Measurements from ENCODE around the gene TWIST2.

Gene TWIST2

DNA sequence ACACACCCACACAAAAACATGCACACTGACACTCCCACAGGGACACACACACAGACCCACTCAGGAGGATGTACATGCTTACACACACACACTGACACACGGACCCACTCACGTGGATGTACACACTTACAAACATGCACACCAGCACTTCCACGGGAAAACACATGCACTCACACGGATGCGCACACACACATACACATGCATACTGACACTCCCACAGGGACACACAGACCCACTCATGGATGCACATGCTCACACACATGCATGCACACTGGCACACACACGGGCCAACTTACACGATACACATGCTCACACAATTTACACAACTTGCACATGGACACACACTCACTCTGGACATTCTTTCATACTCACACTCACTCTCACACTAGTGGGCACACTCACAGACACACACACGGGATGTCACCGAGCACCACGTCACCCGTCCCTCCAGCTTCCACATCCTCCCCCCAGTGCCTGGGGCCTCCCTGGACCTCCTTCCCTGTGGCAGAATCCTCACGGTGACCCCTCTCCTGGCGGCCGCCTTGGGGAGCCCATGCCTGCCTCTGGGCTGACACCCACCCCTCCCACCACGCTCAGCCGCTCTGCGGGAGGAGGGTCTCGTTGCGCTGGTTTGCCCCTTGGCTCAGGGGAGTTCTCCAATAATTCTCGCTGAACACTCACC, 58.5 kb downstream of the TWIST2 start:
- no peak for DNase-seq (ENCODE audit: low read depth)
- TF ChIP-seq, protein P1, sequence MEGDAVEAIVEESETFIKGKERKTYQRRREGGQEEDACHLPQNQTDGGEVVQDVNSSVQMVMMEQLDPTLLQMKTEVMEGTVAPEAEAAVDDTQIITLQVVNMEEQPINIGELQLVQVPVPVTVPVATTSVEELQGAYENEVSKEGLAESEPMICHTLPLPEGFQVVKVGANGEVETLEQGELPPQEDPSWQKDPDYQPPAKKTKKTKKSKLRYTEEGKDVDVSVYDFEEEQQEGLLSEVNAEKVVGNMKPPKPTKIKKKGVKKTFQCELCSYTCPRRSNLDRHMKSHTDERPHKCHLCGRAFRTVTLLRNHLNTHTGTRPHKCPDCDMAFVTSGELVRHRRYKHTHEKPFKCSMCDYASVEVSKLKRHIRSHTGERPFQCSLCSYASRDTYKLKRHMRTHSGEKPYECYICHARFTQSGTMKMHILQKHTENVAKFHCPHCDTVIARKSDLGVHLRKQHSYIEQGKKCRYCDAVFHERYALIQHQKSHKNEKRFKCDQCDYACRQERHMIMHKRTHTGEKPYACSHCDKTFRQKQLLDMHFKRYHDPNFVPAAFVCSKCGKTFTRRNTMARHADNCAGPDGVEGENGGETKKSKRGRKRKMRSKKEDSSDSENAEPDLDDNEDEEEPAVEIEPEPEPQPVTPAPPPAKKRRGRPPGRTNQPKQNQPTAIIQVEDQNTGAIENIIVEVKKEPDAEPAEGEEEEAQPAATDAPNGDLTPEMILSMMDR (IDR thresholded peaks at IDR 0.05; ENCODE audit: insufficient read depth, low read depth, low read length, missing control alignments) = no peak
- no peak overlapping the region for H3K4me3 ChIP-seq (ENCODE audit: low read length)

DNA sequence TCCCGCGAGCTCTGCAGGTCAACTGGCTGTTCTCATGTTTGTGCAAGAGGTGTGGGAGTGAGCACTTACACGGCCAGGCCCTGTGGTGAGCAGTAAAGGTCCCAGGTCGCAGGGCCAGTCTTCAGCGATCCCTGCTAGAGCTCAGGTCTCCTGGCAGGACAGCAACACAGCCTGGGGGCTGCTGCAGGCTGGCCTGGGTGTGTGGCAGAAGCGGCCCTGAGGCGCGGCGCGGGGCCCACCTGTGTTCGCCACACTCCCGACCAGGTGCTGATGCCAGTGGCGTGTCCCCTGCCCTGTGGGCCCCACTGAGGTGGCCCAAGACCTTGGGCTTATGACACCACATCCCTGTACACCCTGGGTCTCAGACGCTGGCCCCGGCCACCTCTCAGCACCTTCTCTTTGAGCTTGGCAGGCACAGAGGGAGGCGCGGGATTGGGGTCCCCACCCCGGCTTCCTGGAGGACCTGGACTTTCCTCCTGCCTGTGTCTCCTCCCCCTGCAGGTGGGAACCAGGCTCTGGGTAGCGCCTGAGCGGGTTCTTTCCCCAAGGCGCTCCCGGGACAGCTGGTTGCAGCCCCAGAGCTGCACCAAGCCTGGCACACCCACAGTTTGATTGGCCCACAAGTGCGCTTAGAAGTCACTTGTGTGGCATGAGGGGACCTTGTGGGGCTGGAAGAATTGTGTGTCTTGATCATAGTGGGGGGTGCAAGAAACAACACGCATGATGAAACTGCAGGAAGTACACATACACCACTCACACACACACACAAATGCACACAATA, 59.2 kb downstream of the TWIST2 start:
- DNase-seq (ENCODE audit: low read depth) = no peak
- TF ChIP-seq, protein P1 (IDR thresholded peaks at IDR 0.05; ENCODE audit: insufficient read depth, low read depth, low read length, missing control alignments) = no peak
- no peak overlapping the region for H3K4me3 ChIP-seq (ENCODE audit: low read length)

DNA sequence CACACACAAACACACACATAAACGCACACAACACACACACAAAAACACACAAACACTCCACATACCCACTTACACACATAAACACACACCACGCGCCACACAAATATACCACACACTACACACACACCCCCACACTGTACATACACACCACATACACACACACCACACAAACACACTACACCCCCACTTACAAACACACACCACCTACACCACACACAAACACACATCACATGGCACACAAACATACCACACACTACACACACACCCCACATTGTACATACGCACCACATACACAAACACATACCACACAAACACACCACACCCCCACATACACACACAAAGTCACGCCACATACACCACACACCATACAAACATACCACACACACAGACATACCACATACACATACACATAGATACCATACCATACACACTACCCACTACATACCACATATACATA, 59.9 kb downstream of the TWIST2 start:
- H3K4me3 ChIP-seq (ENCODE audit: low read length) = no peak overlapping the region
- TF ChIP-seq, protein P1 (IDR thresholded peaks at IDR 0.05; ENCODE audit: insufficient read depth, low read depth, low read length, missing control alignments) = no peak
- DNase-seq (ENCODE audit: low read depth) = no peak

DNA sequence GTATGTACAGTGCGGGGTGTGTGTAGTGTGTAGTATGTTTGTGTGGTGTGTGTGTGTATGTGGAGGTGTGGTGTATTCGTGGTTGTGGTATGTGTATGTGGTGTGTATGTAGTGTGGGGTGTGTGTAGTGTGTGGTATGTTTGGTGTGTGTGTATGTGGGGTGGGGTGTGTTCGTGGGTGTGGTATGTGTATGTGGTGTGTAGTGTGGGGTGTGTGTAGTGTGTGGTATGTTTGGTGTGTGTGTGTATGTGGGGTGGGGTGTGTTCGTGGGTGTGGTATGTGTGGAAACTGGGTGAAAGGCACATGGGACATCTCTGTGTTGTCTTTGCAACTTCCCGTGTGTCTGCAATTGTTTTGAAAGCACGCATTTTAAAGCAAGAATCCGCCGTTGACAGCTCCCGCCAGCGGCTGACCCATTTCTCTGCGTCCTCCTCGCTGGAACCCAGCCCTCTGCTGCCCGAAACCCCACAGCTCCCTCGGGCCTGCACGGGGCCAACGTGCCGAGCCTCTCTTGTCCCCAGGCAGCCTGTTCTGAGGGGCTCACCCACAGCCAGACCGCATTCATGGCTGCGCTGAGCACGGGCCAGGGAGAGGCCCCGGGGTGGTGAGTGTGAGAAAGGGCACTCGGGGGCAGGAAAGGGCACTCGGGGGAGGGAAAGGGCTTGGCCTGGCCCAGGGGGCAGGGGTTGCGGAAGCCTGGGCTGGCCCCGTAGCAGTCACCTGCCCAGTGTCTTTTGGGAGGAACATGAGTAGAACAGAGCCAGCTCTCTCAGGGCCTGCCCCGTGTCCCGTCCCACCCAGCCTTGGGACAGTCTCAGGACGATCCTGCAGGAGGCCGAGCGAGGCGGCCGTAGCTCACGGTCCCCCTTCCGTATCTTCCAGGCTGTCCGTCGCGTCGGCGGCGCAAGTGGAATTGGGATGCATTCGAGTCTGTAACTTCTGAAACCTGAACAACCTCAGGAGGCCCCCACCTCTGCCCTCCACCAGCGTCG, 61.4 kb downstream of the TWIST2 start:
- TF ChIP-seq, protein P1 (IDR thresholded peaks at IDR 0.05; ENCODE audit: insufficient read depth, low read depth, low read length, missing control alignments) = no peak
- DNase-seq (ENCODE audit: low read depth) = no peak
- H3K4me3 ChIP-seq (ENCODE audit: low read length) = no peak overlapping the region

DNA sequence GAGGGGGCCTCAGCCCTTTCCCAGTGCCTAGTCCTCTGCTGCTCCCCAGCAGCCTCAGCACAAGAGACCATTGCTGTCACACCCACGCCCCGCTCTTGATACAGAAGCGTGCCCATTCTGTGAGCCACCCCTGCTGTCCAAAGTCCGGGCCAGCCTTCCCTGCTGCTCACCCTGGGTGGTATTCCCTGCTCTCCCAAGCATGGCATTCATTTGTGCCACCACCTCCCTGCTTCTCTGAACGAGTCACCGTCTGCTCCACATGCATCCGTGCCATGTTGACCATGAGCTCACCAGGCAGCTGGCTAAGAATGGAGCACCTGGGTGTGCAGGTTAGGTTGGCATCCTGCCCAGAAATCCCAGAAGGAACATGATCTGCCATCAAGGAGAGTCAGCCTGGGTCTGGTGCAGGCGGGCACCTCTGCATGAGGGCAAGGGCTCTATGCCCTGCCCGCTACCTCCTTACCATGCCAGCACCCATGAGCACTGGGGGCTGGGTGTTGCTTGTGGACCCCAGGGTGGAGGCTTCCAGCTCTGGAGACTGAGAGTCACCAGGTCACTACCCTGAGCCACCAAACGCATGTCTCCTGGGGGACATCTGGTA, 63.0 kb downstream of the TWIST2 start:
- H3K4me3 ChIP-seq (ENCODE audit: low read length) = no peak overlapping the region
- peak; percentile 91 for DNase-seq (ENCODE audit: low read depth)
- TF ChIP-seq, protein P1 (IDR thresholded peaks at IDR 0.05; ENCODE audit: insufficient read depth, low read depth, low read length, missing control alignments) = no peak

Measured in epithelial cell of esophagus (primary cell).